IPS-20b (cell line): ENCODE results near the gene ZFYVE21.

Experiments
- H3K27ac ChIP-seq: one replicate; pipeline ENCODE4 v1.5.1; 2013; ENCODE audit warnings: low read length
- H3K27me3 ChIP-seq: 2 replicates; pipeline ENCODE4 v1.6.1; 2013; ENCODE audit warnings: mild to moderate bottlenecking, low read length, inconsistent platforms; ENCODE audit not compliant: insufficient read depth
- H3K36me3 ChIP-seq: 2 replicates; pipeline ENCODE4 v1.6.1; 2013; ENCODE audit warnings: low read depth, mild to moderate bottlenecking, inconsistent platforms, low read length, moderate library complexity; ENCODE audit not compliant: insufficient read depth
- H3K4me1 ChIP-seq: 2 replicates; pipeline ENCODE4 v1.6.1; 2013; ENCODE audit warnings: mild to moderate bottlenecking, control low read depth, inconsistent platforms, low read length, moderate library complexity; ENCODE audit not compliant: insufficient read depth
- H3K4me3 ChIP-seq: 2 replicates; pipeline ENCODE4 v1.5.1; 2013; ENCODE audit warnings: mild to moderate bottlenecking, low read length, inconsistent platforms
- H3K9ac ChIP-seq: 2 replicates; pipeline ENCODE4 v1.6.1; 2013; ENCODE audit warnings: low read depth, mild to moderate bottlenecking, inconsistent platforms, low read length, moderate library complexity
- H3K9me3 ChIP-seq: 2 replicates; pipeline ENCODE4 v1.6.1; 2013; ENCODE audit warnings: mild to moderate bottlenecking, low read depth, low read length, inconsistent platforms; ENCODE audit not compliant: insufficient read depth

Gene ZFYVE21

GRCh38 chr14:103694572-103695026 lies 21.0 kb upstream of the ZFYVE21 start:
- H3K9ac ChIP-seq: no peak overlapping the region
- no peak overlapping the region for H3K27ac ChIP-seq
- H3K4me3 ChIP-seq: no peak overlapping the region
- H3K27me3 ChIP-seq: no peaks in the 10 kb centered on the region
- H3K36me3 ChIP-seq: peaks cover 74% of the 10 kb centered on the region
- no peaks in the 10 kb centered on the region for H3K4me1 ChIP-seq
- H3K9me3 ChIP-seq: no peaks in the 10 kb centered on the region

DNA sequence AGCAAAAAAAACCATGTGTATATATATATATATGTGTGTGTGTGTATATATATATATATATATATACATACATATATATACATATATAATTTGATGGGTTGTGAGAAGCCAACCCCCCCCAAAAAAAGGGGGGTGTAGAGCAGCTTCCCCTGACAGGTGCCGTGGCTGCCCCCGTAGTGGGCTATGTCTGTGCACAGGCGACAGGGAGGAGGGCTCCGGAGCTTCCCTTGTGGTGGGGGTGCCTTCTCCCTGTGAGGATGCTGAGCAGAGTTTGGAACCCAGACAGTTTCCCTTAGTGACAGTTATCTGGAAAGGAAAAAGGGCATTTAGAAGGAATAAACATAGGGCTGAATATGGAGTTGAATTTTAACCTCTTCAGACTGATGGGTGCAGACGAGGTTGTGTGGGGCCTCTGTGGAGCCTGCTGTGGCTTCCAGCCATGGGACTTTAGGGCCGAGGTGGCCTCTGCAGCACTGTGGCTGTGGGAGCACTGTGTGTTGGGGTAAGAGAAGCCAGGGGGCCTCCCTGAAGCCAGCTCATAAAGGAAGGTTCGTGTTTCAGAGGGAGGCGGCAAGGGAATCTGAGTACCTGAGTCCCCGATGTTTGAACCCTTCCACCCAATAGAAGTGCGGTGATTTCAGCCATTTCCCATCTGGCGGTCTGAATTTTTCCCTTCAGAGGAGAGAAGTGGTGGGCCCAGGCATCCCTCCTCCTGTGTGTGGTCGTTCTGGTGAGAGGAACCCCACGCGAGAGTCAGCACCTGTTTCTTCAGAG lies 20.1 kb upstream of the ZFYVE21 start:
- Histone ChIP-seq H3K36me3 (peaks cover 78% of the 10 kb centered on the region), H3K4me1 (no peaks in the 10 kb centered on the region), H3K4me3 (no peak overlapping the region), H3K27me3 (no peaks in the 10 kb centered on the region), H3K27ac (no peak overlapping the region), H3K9me3 (no peaks in the 10 kb centered on the region), H3K9ac (no peak overlapping the region)

GRCh38 chr14:103696070-103696402 lies 19.6 kb upstream of the ZFYVE21 start:
- Histone ChIP-seq H3K4me3 (no peak overlapping the region), H3K9me3 (no peaks in the 10 kb centered on the region), H3K9ac (no peak overlapping the region), H3K27me3 (no peaks in the 10 kb centered on the region), H3K27ac (no peak overlapping the region), H3K36me3 (peaks cover 81% of the 10 kb centered on the region), H3K4me1 (no peaks in the 10 kb centered on the region)

DNA sequence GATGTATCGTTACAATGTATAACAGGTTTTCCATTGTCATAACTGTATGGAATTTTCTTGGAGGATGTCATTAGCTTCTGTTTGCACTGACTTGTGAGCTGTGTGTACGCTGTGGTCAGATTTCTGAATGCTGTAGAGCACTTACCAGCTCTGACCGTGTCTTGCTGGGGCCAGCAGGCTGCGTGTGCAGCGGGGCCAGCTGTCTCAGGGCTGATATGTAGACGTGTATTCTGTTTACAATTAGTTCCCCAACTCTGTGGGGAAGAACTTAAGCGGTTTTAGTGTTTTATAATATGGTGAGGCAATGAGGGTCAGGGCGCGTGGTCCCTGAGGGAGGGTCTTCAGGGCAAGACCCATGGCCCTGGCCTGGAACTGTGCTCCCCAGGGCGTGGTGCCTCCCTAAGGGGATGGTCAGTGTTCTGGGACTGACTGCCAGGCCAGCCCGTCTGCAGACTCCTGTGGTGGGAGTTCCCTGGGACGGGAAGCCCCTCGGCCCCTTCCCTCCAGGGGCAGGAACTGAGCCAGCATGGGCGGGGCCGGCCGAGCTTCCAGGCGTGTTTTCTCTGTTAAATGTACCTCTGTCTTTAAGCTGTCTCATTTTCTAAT lies 19.0 kb upstream of the ZFYVE21 start:
- no peaks in the 10 kb centered on the region for H3K4me1 ChIP-seq
- no peaks in the 10 kb centered on the region for H3K9me3 ChIP-seq
- no peak overlapping the region for H3K4me3 ChIP-seq
- no peak overlapping the region for H3K9ac ChIP-seq
- no peak overlapping the region for H3K27ac ChIP-seq
- peaks cover 83% of the 10 kb centered on the region for H3K36me3 ChIP-seq
- H3K27me3 ChIP-seq: no peaks in the 10 kb centered on the region

GRCh38 chr14:103697206-103697602 lies 18.4 kb upstream of the ZFYVE21 start:
- H3K9me3 ChIP-seq: no peaks in the 10 kb centered on the region
- no peak overlapping the region for H3K27ac ChIP-seq
- H3K4me1 ChIP-seq: no peaks in the 10 kb centered on the region
- peaks cover 80% of the 10 kb centered on the region for H3K36me3 ChIP-seq
- no peaks in the 10 kb centered on the region for H3K27me3 ChIP-seq
- no peak overlapping the region for H3K4me3 ChIP-seq
- H3K9ac ChIP-seq: no peak overlapping the region

DNA sequence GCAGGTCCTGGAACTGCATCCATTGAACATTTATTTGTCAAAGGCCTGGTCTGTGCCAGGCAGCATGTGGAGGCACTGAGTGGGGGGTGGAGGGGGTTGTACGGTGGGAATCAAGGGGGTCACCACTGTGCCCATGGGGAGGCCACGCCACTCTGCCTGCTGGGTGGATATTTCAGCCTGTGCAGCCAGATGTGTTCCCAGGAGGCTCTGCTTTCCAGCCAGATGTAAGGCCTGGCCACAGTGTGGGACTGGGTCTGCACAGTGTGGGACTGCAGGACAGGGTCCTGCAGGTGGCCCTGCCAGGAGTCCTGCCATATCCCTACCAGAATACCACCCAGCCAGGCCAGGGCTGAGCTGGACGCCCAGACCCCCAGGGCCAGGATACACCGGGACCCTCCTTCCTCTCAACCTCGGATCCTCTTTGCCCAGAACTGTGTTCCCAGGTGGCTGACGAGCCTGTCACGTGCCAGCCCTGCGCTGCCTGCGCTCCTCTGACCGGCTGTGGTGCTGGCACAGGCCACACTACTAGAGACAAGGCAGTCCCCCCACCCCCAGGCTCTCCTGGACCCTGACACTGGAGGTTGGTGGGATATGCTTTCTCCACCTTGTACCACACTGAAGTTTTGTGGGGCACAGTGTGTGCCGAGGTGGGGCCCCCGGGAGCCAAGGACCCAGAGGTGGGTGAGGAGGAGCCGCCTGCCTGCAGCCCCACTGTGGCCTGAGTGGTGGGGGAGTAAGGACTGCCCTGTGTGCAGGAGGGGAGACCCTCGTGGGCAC lies 17.8 kb upstream of the ZFYVE21 start:
- H3K27me3 ChIP-seq: no peaks in the 10 kb centered on the region
- no peaks in the 10 kb centered on the region for H3K4me1 ChIP-seq
- no peak overlapping the region for H3K27ac ChIP-seq
- no peak overlapping the region for H3K4me3 ChIP-seq
- H3K36me3 ChIP-seq: peaks cover 80% of the 10 kb centered on the region
- H3K9me3 ChIP-seq: no peaks in the 10 kb centered on the region
- no peak overlapping the region for H3K9ac ChIP-seq

DNA sequence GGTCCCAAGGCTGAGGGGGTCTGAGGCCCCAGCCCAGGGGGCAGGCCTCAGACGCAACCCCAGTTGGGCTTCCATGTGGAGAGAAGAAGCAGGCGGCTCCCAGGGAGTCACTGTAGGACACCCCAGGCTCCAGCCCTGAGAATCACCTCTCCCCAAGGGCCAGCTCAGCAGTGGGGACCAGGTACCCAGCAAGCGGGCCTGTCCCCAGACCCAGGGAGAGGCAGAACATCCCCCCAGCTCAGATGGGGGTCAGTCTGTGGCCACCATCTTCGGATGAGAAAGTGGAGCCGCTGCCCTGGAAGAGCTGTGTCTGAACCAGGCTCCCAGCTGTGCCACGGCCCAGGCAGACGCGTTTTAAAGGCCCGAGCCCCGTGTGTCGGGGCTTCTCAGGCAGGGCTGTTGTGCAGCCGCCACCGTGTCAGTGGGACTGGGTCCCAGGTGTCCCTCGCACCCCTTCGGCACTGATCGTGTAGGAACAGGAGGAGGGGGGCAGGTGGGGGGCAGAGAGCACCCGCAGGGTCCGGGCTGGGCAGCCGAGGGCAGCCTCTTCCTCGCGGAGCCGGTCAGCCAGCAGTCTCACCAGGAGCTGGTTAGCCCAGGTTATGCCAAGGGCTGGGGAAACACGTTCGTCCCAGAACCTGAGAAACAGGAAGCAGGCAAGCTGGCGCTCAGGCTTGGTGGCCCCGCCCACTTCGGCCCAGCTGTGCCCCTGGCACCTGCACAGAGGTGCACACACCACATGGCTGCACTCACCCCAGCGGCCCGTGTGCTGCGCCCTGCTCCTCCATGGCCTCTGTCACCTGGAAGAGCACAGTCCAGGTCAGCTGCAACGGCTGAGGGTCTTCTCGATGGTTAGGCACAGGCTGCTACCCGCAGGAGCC lies 17.0 kb upstream of the ZFYVE21 start:
- no peaks in the 10 kb centered on the region for H3K4me1 ChIP-seq
- peaks cover 80% of the 10 kb centered on the region for H3K36me3 ChIP-seq
- no peak overlapping the region for H3K4me3 ChIP-seq
- no peak overlapping the region for H3K9ac ChIP-seq
- H3K27me3 ChIP-seq: no peaks in the 10 kb centered on the region
- no peak overlapping the region for H3K27ac ChIP-seq
- no peaks in the 10 kb centered on the region for H3K9me3 ChIP-seq

DNA sequence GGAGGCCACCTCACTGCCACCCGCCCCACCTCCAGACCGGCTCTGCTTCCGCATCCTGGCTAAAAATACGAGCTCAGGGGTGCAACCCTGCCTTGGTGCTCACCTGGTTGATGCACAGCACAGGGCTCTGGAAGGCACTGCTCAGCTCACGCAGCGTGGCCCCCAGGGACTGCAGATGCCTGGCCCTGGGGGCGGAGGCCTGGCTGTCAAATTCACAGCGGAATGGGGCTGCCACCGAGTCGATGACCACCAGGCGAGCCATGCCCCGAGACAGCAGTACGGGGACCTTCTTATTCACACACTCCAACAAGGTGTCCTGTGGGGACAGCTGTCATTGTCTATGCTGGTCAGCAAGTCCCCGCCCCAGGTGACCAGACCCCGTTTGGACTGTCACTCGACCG lies 16.3 kb upstream of the ZFYVE21 start:
- Histone ChIP-seq H3K27ac (no peak overlapping the region), H3K4me3 (no peak overlapping the region), H3K9ac (no peak overlapping the region), H3K36me3 (peaks cover 79% of the 10 kb centered on the region), H3K27me3 (no peaks in the 10 kb centered on the region), H3K4me1 (no peaks in the 10 kb centered on the region), H3K9me3 (no peaks in the 10 kb centered on the region)

DNA sequence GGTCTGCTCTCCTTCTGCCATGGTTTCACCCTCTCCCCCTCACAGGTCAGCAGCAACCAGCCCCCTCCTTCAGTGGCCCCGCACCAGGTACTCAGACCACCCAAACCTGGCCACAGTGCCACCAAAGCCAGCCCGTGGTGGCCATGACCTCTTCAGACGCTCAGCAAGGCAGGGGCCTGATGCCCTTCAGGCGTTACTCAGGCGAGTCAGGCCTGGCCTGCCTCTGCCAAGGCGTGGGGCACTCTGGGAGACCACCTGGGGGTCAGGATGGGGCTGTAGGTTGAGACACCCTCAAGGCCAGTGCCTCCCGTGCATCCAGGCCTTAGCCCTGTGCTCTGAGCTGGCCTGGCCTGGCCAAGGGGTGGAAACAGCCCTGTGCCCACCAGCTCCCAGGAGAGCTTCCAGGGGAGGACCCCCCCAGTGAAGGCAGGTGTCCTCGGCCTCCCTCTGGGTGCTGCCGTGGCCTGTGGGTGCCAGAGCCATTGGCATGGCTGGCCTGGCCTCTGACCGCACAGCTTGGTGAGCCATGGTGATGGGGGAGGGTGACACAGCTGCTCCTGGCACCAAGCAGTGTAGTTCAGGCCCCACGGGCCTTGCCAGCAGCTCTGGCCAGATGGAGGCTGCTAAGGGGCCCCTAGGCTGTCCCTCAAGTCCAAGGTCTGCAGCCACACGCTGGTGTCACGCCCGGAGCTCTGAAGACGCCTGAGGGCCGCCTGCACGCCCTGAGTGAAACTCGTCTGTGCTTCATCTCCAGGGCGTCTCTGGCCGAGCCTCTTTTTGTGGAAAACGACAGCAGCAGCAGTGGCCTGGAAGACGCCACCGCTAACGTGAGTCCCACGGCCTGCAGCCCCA lies 15.5 kb upstream of the ZFYVE21 start:
- H3K27me3 ChIP-seq: no peaks in the 10 kb centered on the region
- no peaks in the 10 kb centered on the region for H3K9me3 ChIP-seq
- peaks cover 80% of the 10 kb centered on the region for H3K36me3 ChIP-seq
- no peak overlapping the region for H3K27ac ChIP-seq
- H3K9ac ChIP-seq: no peak overlapping the region
- H3K4me1 ChIP-seq: no peaks in the 10 kb centered on the region
- H3K4me3 ChIP-seq: no peak overlapping the region

GRCh38 chr14:103700753-103701490 lies 14.7 kb upstream of the ZFYVE21 start:
- Histone ChIP-seq H3K27me3 (no peaks in the 10 kb centered on the region), H3K4me1 (no peaks in the 10 kb centered on the region), H3K9ac (no peak overlapping the region)

More at GRCh38 chr14:103700753-103701490, 14.7 kb upstream of the ZFYVE21 start:
- Histone ChIP-seq H3K4me3 (no peak overlapping the region), H3K27ac (no peak overlapping the region), H3K9me3 (no peaks in the 10 kb centered on the region), H3K36me3 (peaks cover 83% of the 10 kb centered on the region)
